GM08714 (cell line): ENCODE results near the gene KANSL1L.

ENCODE experiments used
- H3K4me3 ChIP-seq: fragments of 200-500 bp; sonication (Bioruptor generic); 2 replicates; pipeline ENCODE4 v1.5.1; 2014; ENCODE audit warnings: mild to moderate bottlenecking, low read length, inconsistent platforms
- ZNF274 ChIP-seq: IDR thresholded peaks from 2 replicates; pipeline ENCODE4 v1.6.1; 2012; ENCODE audit warnings: mild to moderate bottlenecking, low read depth, low read length

Gene KANSL1L

GRCh38 chr2:209998596-209998995 is 172.6 kb downstream of the KANSL1L start:
- no peak for TF ChIP-seq ZNF274
- H3K4me3 ChIP-seq = no peak overlapping the region

DNA sequence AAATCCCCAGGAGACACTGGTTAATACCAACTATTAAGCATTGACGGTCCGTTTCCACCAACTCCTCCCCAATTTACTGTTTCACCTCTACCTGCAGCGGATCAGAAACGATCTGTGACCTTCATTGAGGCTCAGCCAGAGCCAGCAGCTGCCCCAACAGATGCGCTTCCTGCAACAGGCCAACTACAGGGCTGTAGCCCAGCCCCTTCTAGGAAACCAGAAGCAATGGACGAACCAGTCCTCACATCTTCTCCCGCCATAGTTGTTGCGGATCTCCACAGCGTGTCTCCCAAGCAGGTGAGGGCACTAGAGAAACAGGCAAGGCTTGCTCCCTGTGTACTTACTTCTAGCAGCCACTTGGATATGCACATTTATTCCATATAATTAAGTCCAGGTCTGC is 177.2 kb downstream of the KANSL1L start:
- TF ChIP-seq ZNF274 = no peak
- H3K4me3 ChIP-seq = no peak overlapping the region

- TF ChIP-seq ZNF274 = no peak
Measured at GRCh38 chr2:209990838-209991237, 180.4 kb downstream of the KANSL1L start.

GRCh38 chr2:209988010-209988409 is 183.2 kb downstream of the KANSL1L start:
- no peak for TF ChIP-seq ZNF274
- no peak overlapping the region for H3K4me3 ChIP-seq

More at GRCh38 chr2:209990838-209991237, 180.4 kb downstream of the KANSL1L start:
- H3K4me3 ChIP-seq = no peak overlapping the region

DNA sequence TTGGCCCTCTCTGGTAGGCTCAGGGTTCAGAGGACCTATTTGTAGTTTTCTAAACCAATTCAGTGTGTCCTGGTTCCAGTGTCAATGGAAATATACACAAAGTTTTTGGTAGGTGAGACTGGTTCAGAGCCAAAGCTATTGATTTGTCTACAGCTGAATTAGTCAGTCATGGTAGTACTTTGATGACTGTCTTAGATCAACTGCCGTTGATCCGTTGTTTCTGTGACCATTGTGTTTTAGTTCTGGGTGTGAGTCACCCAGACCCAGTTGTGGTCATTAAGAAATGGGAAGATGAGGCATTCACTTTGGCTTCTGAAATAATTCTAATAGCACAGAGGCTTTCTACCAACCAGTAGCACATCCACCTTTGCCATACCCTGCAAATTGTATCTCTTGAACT is 184.8 kb downstream of the KANSL1L start:
- H3K4me3 ChIP-seq = no peak overlapping the region
- TF ChIP-seq ZNF274 = no peak

DNA sequence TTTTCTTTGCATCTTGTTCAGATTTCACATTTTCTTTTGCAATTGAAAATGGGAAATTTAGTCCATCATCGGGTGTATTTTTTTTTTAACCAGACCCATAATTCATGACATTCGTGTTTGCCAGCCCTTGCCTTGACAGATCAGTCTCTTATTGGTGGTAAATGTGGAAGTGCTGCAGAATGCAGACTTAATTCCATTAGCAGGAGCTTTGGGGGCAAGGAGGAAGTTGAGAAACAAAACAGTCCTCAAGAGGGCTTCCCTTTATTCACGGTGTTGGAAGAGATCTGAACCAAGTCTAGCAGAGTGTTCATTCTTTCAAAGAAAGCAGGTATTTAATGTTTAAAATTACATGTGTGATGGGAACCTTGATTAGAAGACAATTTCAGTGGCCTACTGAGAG is 185.3 kb downstream of the KANSL1L start:
- H3K4me3 ChIP-seq = no peak overlapping the region
- TF ChIP-seq ZNF274 = no peak

- no peak for TF ChIP-seq ZNF274
- no peak overlapping the region for H3K4me3 ChIP-seq
Measured at GRCh38 chr2:209984291-209984690, 186.9 kb downstream of the KANSL1L start.

DNA sequence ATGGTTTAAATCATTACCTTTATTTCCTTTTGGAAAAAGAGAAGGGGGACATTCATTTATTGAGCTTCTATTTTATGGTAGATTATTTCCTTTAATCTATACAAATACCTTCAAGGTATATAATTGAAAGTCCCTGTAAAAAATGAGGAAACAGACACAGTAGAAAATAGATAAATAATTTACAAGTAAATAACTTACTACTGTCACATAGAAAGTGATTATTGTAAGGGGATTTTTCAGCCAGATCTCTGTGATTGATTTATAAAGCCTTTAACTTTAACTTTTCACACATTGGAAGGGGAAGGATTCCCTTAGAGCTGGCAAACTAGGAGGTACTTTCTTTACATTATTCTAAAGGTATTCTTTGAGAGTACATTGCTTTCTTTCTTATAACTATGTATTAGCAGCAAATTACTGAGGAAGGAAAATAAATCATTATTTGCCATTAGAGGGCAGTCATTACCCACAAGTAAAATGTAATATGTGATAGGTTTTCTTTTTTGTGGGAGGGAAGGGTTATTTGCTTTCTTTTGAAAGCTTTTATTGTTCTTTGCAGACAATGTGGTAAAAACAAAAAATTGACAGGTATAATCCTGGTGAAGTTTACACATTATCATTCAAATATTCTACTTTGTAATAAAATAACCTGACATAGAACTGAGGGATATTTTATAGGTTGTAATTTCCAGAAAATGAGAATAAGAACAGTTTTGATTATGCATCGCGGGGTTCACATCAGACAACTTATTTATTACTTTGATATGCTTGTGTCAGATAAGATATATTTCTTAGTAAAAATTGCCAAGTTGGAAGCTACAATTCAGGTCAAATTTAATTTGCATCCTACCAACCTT is 193.6 kb downstream of the KANSL1L start:
- TF ChIP-seq ZNF274 = no peak
- no peak overlapping the region for H3K4me3 ChIP-seq

- H3K4me3 ChIP-seq = no peak overlapping the region
- no peak for TF ChIP-seq ZNF274
Measured at GRCh38 chr2:209976698-209977385, 194.4 kb downstream of the KANSL1L start.

DNA sequence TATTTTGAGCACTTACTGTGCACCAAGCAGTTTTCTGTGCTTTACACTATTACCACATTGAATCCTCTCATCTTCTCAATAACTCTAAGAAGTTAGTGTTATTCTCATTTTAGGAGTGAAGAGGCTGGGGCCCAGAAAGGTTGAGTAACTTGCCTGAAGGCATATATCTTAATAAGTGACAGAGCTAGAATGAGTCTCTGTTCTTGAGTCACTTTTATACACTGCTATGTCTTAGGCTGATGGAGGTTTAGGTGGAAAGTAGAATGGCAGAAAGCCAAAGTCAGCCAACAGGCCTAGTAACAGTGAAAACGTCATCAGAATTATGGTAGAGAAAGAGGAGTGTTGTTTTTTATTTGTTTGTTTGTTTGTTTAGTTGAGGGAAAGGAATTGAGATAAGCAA is 196.6 kb downstream of the KANSL1L start:
- H3K4me3 ChIP-seq = no peak overlapping the region
- TF ChIP-seq ZNF274 = no peak

GRCh38 chr2:209973328-209973727 is 197.9 kb downstream of the KANSL1L start:
- no peak for TF ChIP-seq ZNF274

More at GRCh38 chr2:209973328-209973727, 197.9 kb downstream of the KANSL1L start:
- no peak overlapping the region for H3K4me3 ChIP-seq
